PC-3 (cell line): ENCODE data around the gene CRYL1. TPM values are rescaled to one million over a fixed set of nuclear protein-coding genes. Genes with fewer than 3 reads are reported as not detected.

ENCODE experiments used
- ATAC-seq: fragments of 200-7000 bp; cut with Tn5 transposase; 2 replicates; pipeline ENCODE4 v1.9.1; 2020; ENCODE audit warnings: mild to moderate bottlenecking, moderate library complexity
- BruUV-seq: library from RNA; stranded (reverse); fragments of 400-500 nt; replicated peaks from 2 replicates; lab custom pipeline; 2021; lab: Mats Ljungman, UMichigan
- CTCF ChIA-PET: fragments of 300-600 bp; sonication (Branson Sonifier 250); formaldehyde crosslinking; loops from one replicate; lab custom pipeline; 2022; ENCODE audit warnings: antibody characterized with exemption; lab: Charles Lee
- POLR2A ChIA-PET: fragments of 300-600 bp; sonication (Branson Sonifier 250); formaldehyde crosslinking; loops from one replicate; lab custom pipeline; 2022; ENCODE audit warnings: antibody characterized with exemption; ENCODE audit not compliant: unreplicated experiment; lab: Charles Lee
- DNase-seq: peaks from one replicate; pipeline ENCODE4 v3.0.0-alpha.2; 2015
- H2AFZ ChIP-seq: fragments of 300-600 bp; sonication (generic); 2 replicates; pipeline ENCODE4 v1.6.0; 2016; ENCODE audit warnings: antibody characterized with exemption, low read length
- H3F3A ChIP-seq: fragments of 300-600 bp; sonication (generic); one replicate; pipeline ENCODE4 v1.6.0; 2017; ENCODE audit warnings: antibody characterized with exemption, low read length, control low read depth, mild to moderate bottlenecking; ENCODE audit not compliant: unreplicated experiment
- H3K27ac ChIP-seq: fragments of 300-600 bp; sonication (generic); 2 replicates; pipeline ENCODE4 v1.5.1; 2016; ENCODE audit warnings: mild to moderate bottlenecking, low read length
- H3K27me3 ChIP-seq: fragments of 300-600 bp; sonication (generic); 2 replicates; pipeline ENCODE4 v1.6.1; 2016; ENCODE audit warnings: low read length, mixed read lengths
- H3K36me3 ChIP-seq: fragments of 300-600 bp; sonication (generic); 2 replicates; pipeline ENCODE4 v1.6.1; 2016; ENCODE audit warnings: low read depth, mixed run types, low read length, mixed read lengths
- H3K4me1 ChIP-seq: fragments of 300-600 bp; sonication (generic); 2 replicates; pipeline ENCODE4 v1.5.1; 2016; ENCODE audit warnings: low read length; ENCODE audit not compliant: insufficient read depth
- H3K4me2 ChIP-seq: fragments of 300-600 bp; sonication (generic); 2 replicates; pipeline ENCODE4 v1.6.0; 2016; ENCODE audit warnings: low read length
- H3K4me3 ChIP-seq: fragments of 300-600 bp; sonication (generic); 2 replicates; pipeline ENCODE4 v1.5.1; 2016; ENCODE audit warnings: mild to moderate bottlenecking, low read length, mixed read lengths
- H3K79me2 ChIP-seq: fragments of 300-600 bp; sonication (generic); 2 replicates; pipeline ENCODE4 v1.6.1; 2017; ENCODE audit warnings: low read length, mixed read lengths
- H3K9ac ChIP-seq: fragments of 300-600 bp; sonication (generic); 2 replicates; pipeline ENCODE4 v1.6.0; 2016; ENCODE audit warnings: mild to moderate bottlenecking, low read length
- H3K9me2 ChIP-seq: fragments of 300-600 bp; sonication (generic); replicated peaks from 2 replicates; pipeline ENCODE4 v1.6.1; 2016; ENCODE audit warnings: mixed run types, low read length, mixed read lengths
- H3K9me3 ChIP-seq: fragments of 300-600 bp; sonication (generic); 2 replicates; pipeline ENCODE4 v1.6.1; 2016; ENCODE audit warnings: low read length, mixed read lengths
- H4K20me1 ChIP-seq: fragments of 300-600 bp; sonication (generic); 2 replicates; pipeline ENCODE4 v1.6.1; 2016; ENCODE audit warnings: low read length, mixed read lengths
- EZH2 ChIP-seq: fragments of 300-600 bp; sonication (generic); IDR thresholded peaks from one replicate; pipeline ENCODE4 v1.6.1; 2017; ENCODE audit warnings: antibody characterized with exemption, mild to moderate bottlenecking, low read length; ENCODE audit not compliant: unreplicated experiment
- EZH2phosphoT487 ChIP-seq: fragments of 300-600 bp; sonication (generic); IDR thresholded peaks from 2 replicates; pipeline ENCODE4 v1.6.1; 2018; ENCODE audit warnings: mild to moderate bottlenecking, antibody characterized with exemption, low read length, borderline replicate concordance
- intact Hi-C: fragments of 100-400 bp; cut with micrococcal nuclease; formaldehyde crosslinking; loops from 2 replicates; pipeline ENCODE4 v1.9.0; 2023
- total RNA-seq: library from RNA; depleted of rRNA; stranded (reverse); fragments of >200 nt; gene quantifications from 2 replicates; pipeline ENCODE4 v1.2.3, GENCODE V29; 2014
- TF ChIP-seq, protein P1 (sequence below): fragments of 300-600 bp; sonication (generic); conservative IDR thresholded peaks from 2 replicates; pipeline ENCODE4 v1.5.1; 2017; ENCODE audit warnings: antibody characterized with exemption, low read depth, mild to moderate bottlenecking, low read length

CRYL1 gene
- total RNA-seq, 1 experiment from 2014 or later = 20.8 TPM

DNA sequence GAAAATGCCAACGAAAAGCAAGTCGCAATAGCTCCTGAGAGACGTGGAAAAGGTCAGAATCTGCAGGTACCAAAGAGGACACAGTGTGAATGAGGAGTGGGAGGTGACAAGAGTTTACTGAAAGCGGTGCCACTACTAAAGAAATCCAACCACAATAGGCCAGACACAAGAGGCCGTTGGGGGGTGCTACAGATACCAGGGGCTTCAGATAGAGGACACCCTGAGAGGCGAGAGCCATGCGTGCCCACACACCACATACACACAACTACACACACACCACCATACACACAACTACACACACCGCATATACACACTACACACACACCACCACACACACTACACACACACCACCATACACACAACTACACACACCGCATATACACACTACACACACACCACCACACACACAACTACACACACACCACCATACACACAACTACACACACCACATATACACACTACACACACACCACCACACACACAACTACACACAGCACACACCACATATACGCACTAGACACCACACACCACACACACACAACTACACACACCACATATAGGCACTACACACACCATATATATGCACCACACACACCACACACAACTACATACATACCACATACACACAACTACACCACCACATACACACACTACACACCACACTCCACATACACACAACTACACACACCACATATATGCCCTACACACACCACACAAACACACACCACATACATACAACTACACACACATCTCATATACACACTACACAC, 28.5 kb downstream of the CRYL1 start:
- ChIA-PET POLR2A (no interaction called here), CTCF (interaction anchor here (0.6 kb wide), 1 partner anchor 318 kb away, joined by 3 read pairs; no protein-coding TSS in a partner anchor)
- H3K36me3 ChIP-seq = peaks cover 7% of the 10 kb centered on the region; the same call in 1 of the 2 replicates
- peaks cover 24% of the 10 kb centered on the region for H3K4me1 ChIP-seq
- BruUV-seq = no TSS peak
- TF ChIP-seq, protein P1, sequence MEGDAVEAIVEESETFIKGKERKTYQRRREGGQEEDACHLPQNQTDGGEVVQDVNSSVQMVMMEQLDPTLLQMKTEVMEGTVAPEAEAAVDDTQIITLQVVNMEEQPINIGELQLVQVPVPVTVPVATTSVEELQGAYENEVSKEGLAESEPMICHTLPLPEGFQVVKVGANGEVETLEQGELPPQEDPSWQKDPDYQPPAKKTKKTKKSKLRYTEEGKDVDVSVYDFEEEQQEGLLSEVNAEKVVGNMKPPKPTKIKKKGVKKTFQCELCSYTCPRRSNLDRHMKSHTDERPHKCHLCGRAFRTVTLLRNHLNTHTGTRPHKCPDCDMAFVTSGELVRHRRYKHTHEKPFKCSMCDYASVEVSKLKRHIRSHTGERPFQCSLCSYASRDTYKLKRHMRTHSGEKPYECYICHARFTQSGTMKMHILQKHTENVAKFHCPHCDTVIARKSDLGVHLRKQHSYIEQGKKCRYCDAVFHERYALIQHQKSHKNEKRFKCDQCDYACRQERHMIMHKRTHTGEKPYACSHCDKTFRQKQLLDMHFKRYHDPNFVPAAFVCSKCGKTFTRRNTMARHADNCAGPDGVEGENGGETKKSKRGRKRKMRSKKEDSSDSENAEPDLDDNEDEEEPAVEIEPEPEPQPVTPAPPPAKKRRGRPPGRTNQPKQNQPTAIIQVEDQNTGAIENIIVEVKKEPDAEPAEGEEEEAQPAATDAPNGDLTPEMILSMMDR = no peak
- TF ChIP-seq EZH2phosphoT487 (no peak), EZH2 (no peak)
- DNase-seq = no peak
- no peak overlapping the region for H2AFZ ChIP-seq
- no peaks in the 10 kb centered on the region for H3K9me3 ChIP-seq
- H3K79me2 ChIP-seq = no peaks in the 10 kb centered on the region
- ATAC-seq = no peak
- H3K4me3 ChIP-seq = no peak overlapping the region
- intact Hi-C loops = loop anchor here (5.0 kb wide), 2 partner anchors 70 to 370 kb away; partner anchors contain the start of gene IFT88
- H4K20me1 ChIP-seq = no peaks in the 10 kb centered on the region
- no peaks in the 10 kb centered on the region for H3K27me3 ChIP-seq
- no peak overlapping the region for H3K27ac ChIP-seq
- H3K9ac ChIP-seq = no peak overlapping the region
- H3K4me2 ChIP-seq = no peak overlapping the region
- H3F3A ChIP-seq = peaks cover 3% of the 10 kb centered on the region
- no peaks in the 10 kb centered on the region for H3K9me2 ChIP-seq

DNA sequence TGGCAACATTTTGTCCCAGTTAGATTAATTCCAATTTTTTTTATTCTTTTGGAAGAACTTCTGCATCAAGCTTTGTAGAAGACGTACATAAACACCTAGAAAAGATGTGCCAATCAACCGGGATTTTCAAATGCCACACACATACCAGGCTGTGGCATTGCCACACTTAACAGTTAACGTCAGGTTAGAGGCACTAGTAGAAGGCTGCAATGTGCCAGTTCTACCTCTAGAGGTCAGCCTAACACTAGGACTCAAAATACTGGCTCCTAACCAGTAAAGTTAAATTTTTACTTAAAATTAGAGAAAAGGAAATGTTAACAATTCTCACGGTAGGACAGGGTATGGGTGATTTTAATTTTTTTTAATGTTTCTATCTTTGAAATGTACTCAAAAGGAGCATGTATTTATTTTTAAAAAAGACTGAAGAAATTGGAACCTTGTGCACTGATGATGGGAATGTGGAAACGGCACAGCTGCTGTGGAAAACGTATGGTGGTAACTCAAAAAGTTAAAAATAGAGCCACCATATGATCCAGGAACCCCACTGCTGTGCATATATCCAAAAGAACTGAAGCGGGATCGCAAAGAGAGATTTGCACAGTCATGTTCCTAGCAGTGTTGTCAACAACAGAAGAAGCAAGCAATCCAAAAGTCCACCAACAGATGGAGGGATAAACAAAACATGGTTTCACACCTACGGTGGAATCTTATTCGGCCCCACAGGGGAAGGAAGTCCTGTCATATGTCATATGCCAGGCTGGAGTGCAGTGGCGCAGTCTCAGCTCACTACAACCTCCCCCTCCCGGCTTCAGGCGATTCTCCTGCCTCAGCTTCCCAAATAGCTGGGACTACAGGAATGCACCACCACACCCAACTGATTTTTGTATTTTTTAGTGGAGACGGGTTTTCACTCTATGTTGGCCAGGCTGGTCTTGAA, 30.3 kb downstream of the CRYL1 start:
- BruUV-seq = no TSS peak
- TF ChIP-seq EZH2 = no peak
- TF ChIP-seq, protein P1 = peak; percentile 98
- no peaks in the 10 kb centered on the region for H3K79me2 ChIP-seq
- H3K4me1 ChIP-seq = peaks cover 27% of the 10 kb centered on the region
- ChIA-PET POLR2A (no interaction called here), CTCF (interaction anchor here (1.0 kb wide), 1 partner anchor 429 kb away, joined by 3 read pairs; no protein-coding TSS in a partner anchor)
- DNase-seq = peak; percentile 90
- intact Hi-C loops = loop anchor here (2.0 to 5.0 kb wide), 6 partner anchors 55 to 429 kb away; partner anchors contain the start of genes IFT88 and IL17D
- no peak overlapping the region for H3K4me3 ChIP-seq
- no peak overlapping the region for H2AFZ ChIP-seq
- no peaks in the 10 kb centered on the region for H3K9me2 ChIP-seq
- no peak overlapping the region for H3K27ac ChIP-seq
- ATAC-seq = peak; percentile 72
- H3K27me3 ChIP-seq = no peaks in the 10 kb centered on the region
- H3F3A ChIP-seq = peaks cover under 1% of the 10 kb centered on the region
- no peak overlapping the region for H3K9ac ChIP-seq
- no peak overlapping the region for H3K4me2 ChIP-seq
- no peaks in the 10 kb centered on the region for H4K20me1 ChIP-seq
- H3K9me3 ChIP-seq = no peaks in the 10 kb centered on the region
- no peaks in the 10 kb centered on the region for H3K36me3 ChIP-seq
